Nephron progenitor cell (in vitro differentiated cells): ENCODE data around the gene DYNC2H1.
A peak's percentile ranks its signal among the peaks of the same experiment; 100 is the strongest.

Experiments
- DNase-seq: peaks from one replicate; pipeline ENCODE4 v3.0.0; 2021
- H3K27ac Mint-ChIP-seq: 2 replicates; pipeline ENCODE4 v1.8.0; 2021; ENCODE audit warnings: mild to moderate bottlenecking, moderate library complexity, mixed read lengths
- H3K27me3 Mint-ChIP-seq: 2 replicates; pipeline ENCODE4 v1.8.0; 2021; ENCODE audit warnings: mild to moderate bottlenecking, low read depth, mixed read lengths; ENCODE audit not compliant: poor library complexity
- H3K36me3 Mint-ChIP-seq: 2 replicates; pipeline ENCODE4 v1.8.0; 2021; ENCODE audit warnings: low read depth, mixed read lengths
- H3K4me1 Mint-ChIP-seq: 2 replicates; pipeline ENCODE4 v1.8.0; 2021; ENCODE audit warnings: mixed read lengths
- H3K4me3 Mint-ChIP-seq: 2 replicates; pipeline ENCODE4 v1.8.0; 2021; ENCODE audit warnings: mild to moderate bottlenecking, moderate library complexity, mixed read lengths
- H3K9me3 Mint-ChIP-seq: 2 replicates; pipeline ENCODE4 v1.8.0; 2021; ENCODE audit warnings: mild to moderate bottlenecking, moderate library complexity, mixed read lengths
- CTCF ChIP-seq: fragments of 200-600 bp; sonication (generic); IDR thresholded peaks from 2 replicates; pipeline ENCODE4 v1.5.0; 2021; ENCODE audit warnings: antibody characterized with exemption

Gene DYNC2H1

GRCh38 chr11:103228807-103229206, 119.6 kb downstream of the DYNC2H1 start:
- Mint-ChIP-seq H3K9me3 (no peaks in the 10 kb centered on the region), H3K27ac (no peak overlapping the region), H3K4me3 (no peak overlapping the region), H3K27me3 (no peaks in the 10 kb centered on the region), H3K36me3 (peaks cover 45% of the 10 kb centered on the region), H3K4me1 (peaks cover 7% of the 10 kb centered on the region)
- DNase-seq = peak; percentile 1
- no peak for TF ChIP-seq CTCF

GRCh38 chr11:103234974-103235373, 125.7 kb downstream of the DYNC2H1 start:
- no peak for TF ChIP-seq CTCF
- no peaks in the 10 kb centered on the region for H3K27me3 Mint-ChIP-seq
- H3K9me3 Mint-ChIP-seq = no peaks in the 10 kb centered on the region
- no peaks in the 10 kb centered on the region for H3K36me3 Mint-ChIP-seq
- H3K4me3 Mint-ChIP-seq = no peak overlapping the region
- no peak overlapping the region for H3K27ac Mint-ChIP-seq
- no peaks in the 10 kb centered on the region for H3K4me1 Mint-ChIP-seq
- no peak for DNase-seq

- Mint-ChIP-seq H3K4me3 (no peak overlapping the region), H3K27ac (no peak overlapping the region), H3K9me3 (no peaks in the 10 kb centered on the region), H3K36me3 (peaks cover 14% of the 10 kb centered on the region), H3K4me1 (no peaks in the 10 kb centered on the region), H3K27me3 (no peaks in the 10 kb centered on the region)
- no peak for TF ChIP-seq CTCF
- no peak for DNase-seq
Observed at GRCh38 chr11:103241574-103241973, 132.3 kb downstream of the DYNC2H1 start.

- no peak overlapping the region for H3K27ac Mint-ChIP-seq
- no peaks in the 10 kb centered on the region for H3K27me3 Mint-ChIP-seq
- no peak for TF ChIP-seq CTCF
- no peak overlapping the region for H3K4me3 Mint-ChIP-seq
- H3K36me3 Mint-ChIP-seq = peaks cover 16% of the 10 kb centered on the region
- H3K4me1 Mint-ChIP-seq = no peaks in the 10 kb centered on the region
- DNase-seq = no peak
- H3K9me3 Mint-ChIP-seq = no peaks in the 10 kb centered on the region
Observed at GRCh38 chr11:103254123-103254522, 144.9 kb downstream of the DYNC2H1 start.

- no peaks in the 10 kb centered on the region for H3K27me3 Mint-ChIP-seq
- H3K4me1 Mint-ChIP-seq = no peaks in the 10 kb centered on the region
- H3K27ac Mint-ChIP-seq = no peak overlapping the region
- no peaks in the 10 kb centered on the region for H3K9me3 Mint-ChIP-seq
- DNase-seq = no peak
- TF ChIP-seq CTCF = no peak
- H3K36me3 Mint-ChIP-seq = peaks cover 26% of the 10 kb centered on the region
- no peak overlapping the region for H3K4me3 Mint-ChIP-seq
Observed at GRCh38 chr11:103257360-103257759, 148.1 kb downstream of the DYNC2H1 start.

GRCh38 chr11:103266167-103266831, 157.1 kb downstream of the DYNC2H1 start:
- Mint-ChIP-seq H3K9me3 (no peaks in the 10 kb centered on the region), H3K27me3 (no peaks in the 10 kb centered on the region), H3K27ac (no peak overlapping the region), H3K4me1 (no peaks in the 10 kb centered on the region), H3K36me3 (peaks cover 27% of the 10 kb centered on the region), H3K4me3 (no peak overlapping the region)
- DNase-seq = peak; percentile 2
- TF ChIP-seq CTCF = no peak
